ENCODE data around the gene RAC3. TPM values are rescaled to one million over a fixed set of nuclear protein-coding genes. Genes with fewer than 3 reads are reported as not detected.

Gene RAC3
- total RNA-seq, 1 donor from 2014 or later: 75.0 TPM

DNA sequence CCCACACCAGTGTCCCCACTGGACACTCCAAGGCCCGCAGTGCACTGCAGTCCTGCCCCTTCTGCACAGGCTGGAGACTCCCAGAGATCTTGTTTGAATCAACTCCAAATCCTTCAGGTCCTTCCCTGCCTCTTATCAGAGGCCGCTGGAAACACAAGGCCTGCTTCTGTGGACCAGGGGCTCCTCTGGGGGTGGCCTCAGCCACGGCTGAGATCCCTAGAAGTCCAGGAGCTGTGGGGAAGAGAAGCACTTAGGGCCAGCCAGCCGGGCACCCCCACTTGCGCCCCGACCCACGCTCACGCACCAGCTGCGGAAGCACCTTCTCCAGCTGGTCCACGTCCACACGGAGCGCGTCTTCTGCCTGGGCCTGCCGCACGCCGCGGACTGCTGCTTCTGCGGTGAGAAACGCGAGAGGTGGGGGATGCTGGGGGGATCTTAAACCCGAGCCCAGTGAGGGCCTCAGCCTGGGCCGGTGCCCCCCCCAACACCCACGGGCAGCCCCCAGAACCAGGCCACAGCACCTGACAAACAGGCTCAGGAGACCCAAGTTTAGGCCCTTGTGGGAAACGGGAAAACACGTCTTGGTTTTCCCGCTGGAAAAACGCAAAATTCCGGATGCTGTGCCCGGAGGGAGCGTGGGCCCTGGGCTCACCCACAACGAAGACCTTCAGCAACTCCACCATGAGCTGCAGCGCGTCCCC is 12.3 kb upstream of the RAC3 start:
- Mint-ChIP-seq H3K9me3 (no peaks in the 10 kb centered on the region), H3K36me3 (ENCODE audit: low read depth) (no peaks in the 10 kb centered on the region), H3K4me3 (peak overlapping the region; percentile 74), H3K27me3 (ENCODE audit: low read depth) (peaks cover 6% of the 10 kb centered on the region), H3K4me1 (peaks cover 13% of the 10 kb centered on the region), H3K27ac (ENCODE audit: unreplicated experiment) (peak overlapping the region; percentile 19)
- TF ChIP-seq, protein P1, sequence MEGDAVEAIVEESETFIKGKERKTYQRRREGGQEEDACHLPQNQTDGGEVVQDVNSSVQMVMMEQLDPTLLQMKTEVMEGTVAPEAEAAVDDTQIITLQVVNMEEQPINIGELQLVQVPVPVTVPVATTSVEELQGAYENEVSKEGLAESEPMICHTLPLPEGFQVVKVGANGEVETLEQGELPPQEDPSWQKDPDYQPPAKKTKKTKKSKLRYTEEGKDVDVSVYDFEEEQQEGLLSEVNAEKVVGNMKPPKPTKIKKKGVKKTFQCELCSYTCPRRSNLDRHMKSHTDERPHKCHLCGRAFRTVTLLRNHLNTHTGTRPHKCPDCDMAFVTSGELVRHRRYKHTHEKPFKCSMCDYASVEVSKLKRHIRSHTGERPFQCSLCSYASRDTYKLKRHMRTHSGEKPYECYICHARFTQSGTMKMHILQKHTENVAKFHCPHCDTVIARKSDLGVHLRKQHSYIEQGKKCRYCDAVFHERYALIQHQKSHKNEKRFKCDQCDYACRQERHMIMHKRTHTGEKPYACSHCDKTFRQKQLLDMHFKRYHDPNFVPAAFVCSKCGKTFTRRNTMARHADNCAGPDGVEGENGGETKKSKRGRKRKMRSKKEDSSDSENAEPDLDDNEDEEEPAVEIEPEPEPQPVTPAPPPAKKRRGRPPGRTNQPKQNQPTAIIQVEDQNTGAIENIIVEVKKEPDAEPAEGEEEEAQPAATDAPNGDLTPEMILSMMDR (conservative IDR thresholded peaks at IDR 0.05): no peak
- no peak for DNase-seq (ENCODE audit: low read depth, low spot score)

- H3K27ac Mint-ChIP-seq (ENCODE audit: unreplicated experiment): no peak overlapping the region
- H3K4me1 Mint-ChIP-seq: peaks cover 15% of the 10 kb centered on the region
- peak; percentile 78 for DNase-seq (ENCODE audit: low read depth, low spot score)
- H3K9me3 Mint-ChIP-seq: no peaks in the 10 kb centered on the region
- peak overlapping the region; percentile 97 for H3K4me3 Mint-ChIP-seq
- TF ChIP-seq, protein P1 (conservative IDR thresholded peaks at IDR 0.05): peak; percentile 80
- H3K36me3 Mint-ChIP-seq (ENCODE audit: low read depth): no peaks in the 10 kb centered on the region
- H3K27me3 Mint-ChIP-seq (ENCODE audit: low read depth): peaks cover 6% of the 10 kb centered on the region
Observed at GRCh38 chr17:82019690-82020571, 11.5 kb upstream of the RAC3 start.

- no peak for DNase-seq (ENCODE audit: low read depth, low spot score)
- Mint-ChIP-seq H3K4me1 (peaks cover 15% of the 10 kb centered on the region), H3K4me3 (peak overlapping the region; percentile 97), H3K9me3 (no peaks in the 10 kb centered on the region), H3K27me3 (ENCODE audit: low read depth) (peaks cover 6% of the 10 kb centered on the region), H3K27ac (ENCODE audit: unreplicated experiment) (no peak overlapping the region), H3K36me3 (ENCODE audit: low read depth) (no peaks in the 10 kb centered on the region)
- TF ChIP-seq, protein P1 (conservative IDR thresholded peaks at IDR 0.05): no peak
Observed at GRCh38 chr17:82020572-82021106, 10.8 kb upstream of the RAC3 start.

GRCh38 chr17:82021107-82021899 is 10.2 kb upstream of the RAC3 start:
- TF ChIP-seq, protein P1 (conservative IDR thresholded peaks at IDR 0.05): peak; percentile 68
- Mint-ChIP-seq H3K4me1 (peaks cover 18% of the 10 kb centered on the region), H3K4me3 (peak overlapping the region; percentile 97), H3K27me3 (ENCODE audit: low read depth) (peaks cover 6% of the 10 kb centered on the region), H3K27ac (ENCODE audit: unreplicated experiment) (peak overlapping the region; percentile 84), H3K36me3 (ENCODE audit: low read depth) (no peaks in the 10 kb centered on the region), H3K9me3 (no peaks in the 10 kb centered on the region)
- peak; percentile 55 for DNase-seq (ENCODE audit: low read depth, low spot score)

- no peaks in the 10 kb centered on the region for H3K36me3 Mint-ChIP-seq (ENCODE audit: low read depth)
- H3K27me3 Mint-ChIP-seq (ENCODE audit: low read depth): peaks cover 6% of the 10 kb centered on the region
- no peaks in the 10 kb centered on the region for H3K9me3 Mint-ChIP-seq
- H3K4me1 Mint-ChIP-seq: peaks cover 18% of the 10 kb centered on the region
- H3K4me3 Mint-ChIP-seq: peak overlapping the region; percentile 97
- no peak for DNase-seq (ENCODE audit: low read depth, low spot score)
- peak overlapping the region; percentile 84 for H3K27ac Mint-ChIP-seq (ENCODE audit: unreplicated experiment)
- TF ChIP-seq, protein P1 (conservative IDR thresholded peaks at IDR 0.05): no peak
Observed at GRCh38 chr17:82021900-82022309, 9.6 kb upstream of the RAC3 start.
